Renal cortex interstitium (tissue), 11 donors: ENCODE results near the gene MKNK2. TPM values are rescaled to one million over a fixed set of nuclear protein-coding genes. Genes with fewer than 3 reads are reported as not detected.
"Not testable (repeated sequence)": the region's sequence is repeated elsewhere in the genome, so short reads cannot be mapped to it uniquely, and the experiment has no call there.

Experiments used
- DNase-seq, 11 donors: peaks; one replicate each; pipeline ENCODE4 v3.0.0-alpha.2; 2013; ENCODE audit warnings: low read depth in 9 of 11, low spot score in 4 of 11; ENCODE audit errors: extremely low read depth in 1 of 11
- polyA plus RNA-seq, 3 donors: library from polyadenylated mRNA; unstranded; fragments of 120-200 nt; gene quantifications; one replicate each; pipeline ENCODE4 v1.2.1, GENCODE V29; 2013; ENCODE audit not compliant: insufficient read length in 3 of 3

The MKNK2 gene
- polyA plus RNA-seq, 3 donors, result 54.7 to 79.1 (median 77.8) TPM

GRCh38 chr19:2014131-2014571, 36.9 kb downstream of the MKNK2 start:
- no peak for DNase-seq

GRCh38 chr19:2013683-2013961, 37.4 kb downstream of the MKNK2 start:
- no peak for DNase-seq

- no peak for DNase-seq
Measured at GRCh38 chr19:2012941-2013682, 37.9 kb downstream of the MKNK2 start.

GRCh38 chr19:2011169-2011568, 39.9 kb downstream of the MKNK2 start:
- DNase-seq, result no peak

GRCh38 chr19:2010135-2010668, 40.8 kb downstream of the MKNK2 start:
- no peak for DNase-seq

- DNase-seq, result no peak
Measured at GRCh38 chr19:2003874-2004273, 47.2 kb downstream of the MKNK2 start.

GRCh38 chr19:1999856-2000515, 51.1 kb downstream of the MKNK2 start:
- DNase-seq, result no peak

GRCh38 chr19:1998712-1999708, 52.0 kb downstream of the MKNK2 start:
- no peak for DNase-seq

- DNase-seq, result no peak
Measured at GRCh38 chr19:1997353-1998233, 53.5 kb downstream of the MKNK2 start.

GRCh38 chr19:1992759-1993260, 58.2 kb downstream of the MKNK2 start:
- no peak for DNase-seq

- no peak for DNase-seq
Measured at GRCh38 chr19:1991018-1991913, 59.8 kb downstream of the MKNK2 start.

- no peak for DNase-seq
Measured at GRCh38 chr19:1990230-1991017, 60.6 kb downstream of the MKNK2 start.

- DNase-seq, result no peak
Measured at GRCh38 chr19:1989513-1990229, 61.4 kb downstream of the MKNK2 start.

- DNase-seq, result not testable (repeated sequence)
Measured at GRCh38 chr19:1988464-1988863, 62.6 kb downstream of the MKNK2 start.
